Kidney glomerular epithelial cell (primary cell): ENCODE data around the gene BLACAT1.
"Not testable (repeated sequence)": the region's sequence is repeated elsewhere in the genome, so short reads cannot be mapped to it uniquely, and the experiment has no call there.

Experiments used
- DNase-seq: peaks from one replicate; lab custom pipeline; 2025; lab: John Stamatoyannopoulos, UW

BLACAT1 gene

GRCh38 chr1:205484985-205485967 lies 29.4 kb upstream of the BLACAT1 start:
- DNase-seq, result peak; percentile 82

GRCh38 chr1:205483372-205483771 lies 27.5 kb upstream of the BLACAT1 start:
- DNase-seq, result no peak

- not testable (repeated sequence) for DNase-seq
These were observed 26.7 kb upstream of the BLACAT1 start for GRCh38 chr1:205482587-205482986.

- no peak for DNase-seq
These were observed 25.8 kb upstream of the BLACAT1 start for GRCh38 chr1:205481629-205482151.

- no peak for DNase-seq
These were observed 25.4 kb upstream of the BLACAT1 start for GRCh38 chr1:205481218-205481617.

GRCh38 chr1:205480349-205480985 lies 24.6 kb upstream of the BLACAT1 start:
- DNase-seq, result no peak

- DNase-seq, result not testable (repeated sequence)
These were observed 23.1 kb upstream of the BLACAT1 start for GRCh38 chr1:205478985-205479384.

GRCh38 chr1:205477759-205478247 lies 22.0 kb upstream of the BLACAT1 start:
- peak; percentile 87 for DNase-seq

GRCh38 chr1:205477121-205477758 lies 21.4 kb upstream of the BLACAT1 start:
- no peak for DNase-seq

- DNase-seq, result no peak
These were observed 20.8 kb upstream of the BLACAT1 start for GRCh38 chr1:205476648-205477047.

GRCh38 chr1:205475855-205476254 lies 20.0 kb upstream of the BLACAT1 start:
- DNase-seq, result no peak

- DNase-seq, result no peak
These were observed 18.7 kb upstream of the BLACAT1 start for GRCh38 chr1:205474571-205474970.

GRCh38 chr1:205473966-205474365 lies 18.1 kb upstream of the BLACAT1 start:
- no peak for DNase-seq

- no peak for DNase-seq
These were observed 17.6 kb upstream of the BLACAT1 start for GRCh38 chr1:205473475-205473874.

- DNase-seq, result no peak
These were observed 17.0 kb upstream of the BLACAT1 start for GRCh38 chr1:205472737-205473441.

GRCh38 chr1:205470131-205470530 lies 14.3 kb upstream of the BLACAT1 start:
- no peak for DNase-seq

GRCh38 chr1:205466595-205467220 lies 10.9 kb upstream of the BLACAT1 start:
- no peak for DNase-seq

- no peak for DNase-seq
These were observed 9.5 kb upstream of the BLACAT1 start for GRCh38 chr1:205465392-205465791.

- peak; percentile 34 for DNase-seq
These were observed 3.1 kb upstream of the BLACAT1 start for GRCh38 chr1:205458777-205459566.
